ENCODE results near the gene MAP2K2. TPM values are rescaled to one million over a fixed set of nuclear protein-coding genes. Genes with fewer than 3 reads are reported as not detected.
"Not testable (repeated sequence)": the region's sequence is repeated elsewhere in the genome, so short reads cannot be mapped to it uniquely, and the experiment has no call there.

The MAP2K2 gene
- polyA plus RNA-seq, 2 donors: 120 to 127 TPM

DNA sequence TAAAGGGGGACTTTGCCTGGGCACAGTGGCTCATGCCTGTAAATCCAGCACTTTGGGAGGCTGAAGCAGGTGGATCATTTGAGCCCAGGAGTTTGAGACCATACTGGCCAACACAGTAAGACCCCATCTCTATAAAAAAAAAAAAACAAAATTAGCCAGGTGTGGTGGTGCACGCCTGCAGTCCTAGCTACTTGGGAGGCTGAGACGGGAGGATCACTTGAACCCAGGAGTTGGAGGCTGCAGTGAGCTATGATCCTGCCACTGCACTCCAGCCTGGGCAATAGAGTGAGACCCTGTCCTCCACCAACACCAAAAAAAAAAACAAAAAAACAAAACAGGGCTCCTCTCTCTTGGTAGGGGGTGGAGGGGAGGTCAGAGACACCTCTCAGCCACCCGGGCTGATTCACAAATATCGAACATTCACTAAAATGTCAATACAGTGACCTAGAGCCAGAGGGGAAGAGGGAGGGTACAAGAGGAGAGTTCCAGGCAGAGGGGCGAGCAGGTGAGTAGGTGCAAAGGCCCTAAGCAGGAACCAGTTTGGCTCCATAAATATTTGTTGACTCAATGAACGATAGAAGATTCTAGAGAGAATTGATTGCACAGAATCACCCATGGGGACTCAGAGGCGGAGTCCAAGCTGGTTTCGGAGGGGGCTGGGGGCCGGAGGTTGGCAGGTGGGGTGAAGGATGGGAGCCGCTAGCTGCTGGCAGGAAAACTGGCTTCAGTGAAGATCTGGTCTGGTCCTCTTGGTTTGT, 28.5 kb upstream of the MAP2K2 start:
- 75 to 79% methylated on average over 10 of the region's 10 CpGs for WGBS, 2 donors
- H3K4me1 ChIP-seq (ENCODE audit: control insufficient read depth in 2 of 2, insufficient read depth in 2 of 2, low read length in 1 of 2): peaks cover 0 to 3% of the 10 kb centered on the region in 2 donors
- H3K4me3 ChIP-seq (ENCODE audit: low read depth in 1 of 2, low read length in 2 of 2): no peak overlapping the region
- H3K36me3 ChIP-seq (ENCODE audit: control insufficient read depth in 2 of 2, insufficient read depth in 2 of 2, low read length in 1 of 2): no peaks in the 10 kb centered on the region
- no peaks in the 10 kb centered on the region for H3K9me3 ChIP-seq (ENCODE audit: control insufficient read depth in 2 of 2, insufficient read depth in 1 of 2, low read depth in 1 of 2, low read length in 1 of 2)
- peaks cover 0 to 2% of the 10 kb centered on the region in 2 donors for H3K27me3 ChIP-seq (ENCODE audit: control insufficient read depth in 1 of 2, insufficient read depth in 2 of 2, low read length in 2 of 2)
- no peak overlapping the region for H3K27ac ChIP-seq (ENCODE audit: low read depth in 2 of 2, low read length in 1 of 2)

DNA sequence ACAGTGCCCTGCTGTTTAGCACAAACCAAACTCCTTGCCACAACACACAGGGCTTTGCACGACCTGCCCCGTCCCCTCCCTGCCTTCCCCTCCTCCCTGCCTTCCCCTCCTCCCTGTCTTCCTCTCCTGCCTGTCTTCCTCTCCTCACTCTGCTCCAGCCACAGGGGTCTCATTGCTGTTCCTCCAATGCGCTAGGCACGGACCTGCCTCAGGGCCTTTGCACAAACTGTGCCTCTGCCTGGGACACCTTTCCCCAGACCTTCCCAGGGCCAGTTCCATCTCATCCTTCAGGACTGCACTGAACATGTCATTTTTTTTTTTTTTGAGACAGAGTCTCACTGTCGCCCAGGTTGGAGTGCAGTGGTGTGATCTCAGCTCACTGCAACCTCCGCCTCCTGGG, 27.7 kb upstream of the MAP2K2 start:
- Histone ChIP-seq H3K27me3 (ENCODE audit: control insufficient read depth in 1 of 2, insufficient read depth in 2 of 2, low read length in 2 of 2) (peaks cover 0 to 2% of the 10 kb centered on the region in 2 donors), H3K9me3 (ENCODE audit: control insufficient read depth in 2 of 2, insufficient read depth in 1 of 2, low read depth in 1 of 2, low read length in 1 of 2) (no peaks in the 10 kb centered on the region), H3K36me3 (ENCODE audit: control insufficient read depth in 2 of 2, insufficient read depth in 2 of 2, low read length in 1 of 2) (no peaks in the 10 kb centered on the region), H3K4me1 (ENCODE audit: control insufficient read depth in 2 of 2, insufficient read depth in 2 of 2, low read length in 1 of 2) (peaks cover 0 to 3% of the 10 kb centered on the region in 2 donors), H3K27ac (ENCODE audit: low read depth in 2 of 2, low read length in 1 of 2) (no peak overlapping the region), H3K4me3 (ENCODE audit: low read depth in 1 of 2, low read length in 2 of 2) (no peak overlapping the region)
- 71 to 75% methylated on average over 6 of the region's 6 CpGs for WGBS, 2 donors

- Histone ChIP-seq H3K27ac (ENCODE audit: low read depth in 2 of 2, low read length in 1 of 2) (no peak overlapping the region), H3K4me1 (ENCODE audit: control insufficient read depth in 2 of 2, insufficient read depth in 2 of 2, low read length in 1 of 2) (peaks cover 0 to 3% of the 10 kb centered on the region in 2 donors)
These were observed 25.8 kb upstream of the MAP2K2 start for GRCh38 chr19:4149518-4150288.

GRCh38 chr19:4144666-4145249, 20.8 kb upstream of the MAP2K2 start:
- Histone ChIP-seq H3K27me3 (ENCODE audit: control insufficient read depth in 1 of 2, insufficient read depth in 2 of 2, low read length in 2 of 2) (no peaks in the 10 kb centered on the region), H3K9me3 (ENCODE audit: control insufficient read depth in 2 of 2, insufficient read depth in 1 of 2, low read depth in 1 of 2, low read length in 1 of 2) (no peaks in the 10 kb centered on the region), H3K4me1 (ENCODE audit: control insufficient read depth in 2 of 2, insufficient read depth in 2 of 2, low read length in 1 of 2) (no peaks in the 10 kb centered on the region), H3K27ac (ENCODE audit: low read depth in 2 of 2, low read length in 1 of 2) (no peak overlapping the region), H3K4me3 (ENCODE audit: low read depth in 1 of 2, low read length in 2 of 2) (no peak overlapping the region), H3K36me3 (ENCODE audit: control insufficient read depth in 2 of 2, insufficient read depth in 2 of 2, low read length in 1 of 2) (no peaks in the 10 kb centered on the region)
- 27 to 31% methylated on average over 7 of the region's 7 CpGs for WGBS, 2 donors

More at GRCh38 chr19:4149518-4150288, 25.8 kb upstream of the MAP2K2 start:
- H3K36me3 ChIP-seq (ENCODE audit: control insufficient read depth in 2 of 2, insufficient read depth in 2 of 2, low read length in 1 of 2): no peaks in the 10 kb centered on the region
- 43 to 46% methylated on average over 17 of the region's 17 CpGs for WGBS, 2 donors
- H3K4me3 ChIP-seq (ENCODE audit: low read depth in 1 of 2, low read length in 2 of 2): no peak overlapping the region
- H3K27me3 ChIP-seq (ENCODE audit: control insufficient read depth in 1 of 2, insufficient read depth in 2 of 2, low read length in 2 of 2): peaks cover 0 to 2% of the 10 kb centered on the region in 2 donors
- H3K9me3 ChIP-seq (ENCODE audit: control insufficient read depth in 2 of 2, insufficient read depth in 1 of 2, low read depth in 1 of 2, low read length in 1 of 2): no peaks in the 10 kb centered on the region

- 76 to 81% methylated on average over 1 of the region's 1 CpG for WGBS, 2 donors
- not testable (repeated sequence) for H3K4me1 ChIP-seq (ENCODE audit: control insufficient read depth in 2 of 2, insufficient read depth in 2 of 2, low read length in 1 of 2); H3K27me3 ChIP-seq (ENCODE audit: control insufficient read depth in 1 of 2, insufficient read depth in 2 of 2, low read length in 2 of 2); H3K4me3 ChIP-seq (ENCODE audit: low read depth in 1 of 2, low read length in 2 of 2); H3K36me3 ChIP-seq (ENCODE audit: control insufficient read depth in 2 of 2, insufficient read depth in 2 of 2, low read length in 1 of 2); H3K27ac ChIP-seq (ENCODE audit: low read depth in 2 of 2, low read length in 1 of 2); H3K9me3 ChIP-seq (ENCODE audit: control insufficient read depth in 2 of 2, insufficient read depth in 1 of 2, low read depth in 1 of 2, low read length in 1 of 2)
These were observed 19.0 kb upstream of the MAP2K2 start for GRCh38 chr19:4142916-4143315.

DNA sequence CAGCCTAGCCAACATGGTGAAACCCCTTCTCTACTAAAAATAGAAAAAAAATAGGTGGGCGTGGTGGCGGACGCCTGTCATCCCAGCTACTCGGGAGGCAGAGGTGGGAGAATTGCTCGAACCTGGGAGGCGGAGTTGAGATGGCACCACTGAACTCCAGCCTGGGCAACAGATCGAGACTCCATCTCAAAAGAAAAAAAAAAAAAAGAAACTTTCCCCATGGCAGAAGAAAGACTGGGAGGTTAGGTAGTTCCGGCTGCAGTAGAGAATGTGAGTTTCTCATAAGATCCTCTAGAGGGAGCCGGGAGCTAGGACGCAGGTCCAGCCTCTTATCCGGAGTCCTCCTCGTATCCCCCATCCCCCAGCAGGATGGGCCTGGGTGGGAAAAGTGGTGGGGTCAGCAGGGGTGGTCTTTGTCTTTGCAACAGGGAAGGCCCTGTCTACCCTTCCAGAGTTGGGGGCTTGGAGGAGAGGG, 16.4 kb upstream of the MAP2K2 start:
- Histone ChIP-seq H3K9me3 (ENCODE audit: control insufficient read depth in 2 of 2, insufficient read depth in 1 of 2, low read depth in 1 of 2, low read length in 1 of 2) (no peaks in the 10 kb centered on the region), H3K27me3 (ENCODE audit: control insufficient read depth in 1 of 2, insufficient read depth in 2 of 2, low read length in 2 of 2) (no peaks in the 10 kb centered on the region), H3K4me1 (ENCODE audit: control insufficient read depth in 2 of 2, insufficient read depth in 2 of 2, low read length in 1 of 2) (no peaks in the 10 kb centered on the region), H3K27ac (ENCODE audit: low read depth in 2 of 2, low read length in 1 of 2) (no peak overlapping the region), H3K36me3 (ENCODE audit: control insufficient read depth in 2 of 2, insufficient read depth in 2 of 2, low read length in 1 of 2) (no peaks in the 10 kb centered on the region), H3K4me3 (ENCODE audit: low read depth in 1 of 2, low read length in 2 of 2) (no peak overlapping the region)
- WGBS, 2 donors: 21 to 25% methylated on average over 12 of the region's 12 CpGs

DNA sequence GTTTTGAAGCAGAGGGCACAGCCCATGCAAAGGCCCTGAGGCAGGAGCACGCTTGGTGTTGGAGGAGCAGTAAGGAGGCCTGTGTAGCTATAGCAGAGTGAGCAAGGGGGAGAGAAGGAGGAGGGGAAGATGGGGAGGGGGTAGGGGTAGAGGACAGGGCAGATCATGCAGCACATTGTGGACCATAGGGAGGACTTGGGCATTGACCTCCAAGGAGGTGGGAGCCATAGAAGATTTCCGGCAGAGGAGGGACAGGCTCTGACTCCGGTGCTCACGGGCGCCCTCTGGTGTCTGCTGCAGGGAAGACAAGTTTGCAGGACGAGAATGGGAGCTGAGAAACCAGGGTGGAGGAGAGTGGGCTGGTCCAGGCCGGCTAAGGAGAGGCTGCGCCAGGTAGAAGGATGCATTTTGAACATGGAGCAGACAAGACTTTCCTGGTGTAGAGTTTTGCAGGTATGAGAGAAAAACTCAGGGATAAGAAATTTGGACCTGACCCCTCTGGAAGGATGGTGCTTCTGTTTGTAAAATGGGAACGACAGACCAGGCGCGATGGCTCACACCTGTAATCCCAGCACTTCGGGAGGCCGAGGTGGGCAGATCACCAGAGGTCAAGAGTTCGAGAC, 15.8 kb upstream of the MAP2K2 start:
- Histone ChIP-seq H3K9me3 (ENCODE audit: control insufficient read depth in 2 of 2, insufficient read depth in 1 of 2, low read depth in 1 of 2, low read length in 1 of 2) (no peaks in the 10 kb centered on the region), H3K27ac (ENCODE audit: low read depth in 2 of 2, low read length in 1 of 2) (no peak overlapping the region), H3K36me3 (ENCODE audit: control insufficient read depth in 2 of 2, insufficient read depth in 2 of 2, low read length in 1 of 2) (no peaks in the 10 kb centered on the region), H3K27me3 (ENCODE audit: control insufficient read depth in 1 of 2, insufficient read depth in 2 of 2, low read length in 2 of 2) (no peaks in the 10 kb centered on the region), H3K4me3 (ENCODE audit: low read depth in 1 of 2, low read length in 2 of 2) (no peak overlapping the region), H3K4me1 (ENCODE audit: control insufficient read depth in 2 of 2, insufficient read depth in 2 of 2, low read length in 1 of 2) (no peaks in the 10 kb centered on the region)
- WGBS, 2 donors: 29 to 34% methylated on average over 14 of the region's 14 CpGs

DNA sequence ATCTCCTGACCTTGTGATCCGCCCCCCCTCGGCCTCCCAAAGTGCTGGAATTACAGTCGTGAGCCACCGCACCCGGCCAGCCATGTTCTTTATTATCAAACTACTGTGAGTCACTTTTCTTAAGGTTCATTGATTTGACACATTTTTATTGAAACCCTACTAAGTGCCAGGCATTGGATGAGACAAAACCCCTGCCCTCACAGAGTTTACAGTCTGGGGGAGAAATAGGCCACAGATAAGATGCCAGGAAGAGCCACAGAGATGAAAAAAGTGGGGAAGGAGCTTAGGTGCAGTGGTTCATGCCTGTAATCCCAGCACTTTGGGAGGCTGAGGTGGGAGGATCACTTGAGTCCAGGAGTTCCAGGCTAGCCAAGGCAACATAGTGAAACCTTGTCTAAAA, 14.5 kb upstream of the MAP2K2 start:
- no peak overlapping the region for H3K27ac ChIP-seq (ENCODE audit: low read depth in 2 of 2, low read length in 1 of 2)
- H3K27me3 ChIP-seq (ENCODE audit: control insufficient read depth in 1 of 2, insufficient read depth in 2 of 2, low read length in 2 of 2): no peaks in the 10 kb centered on the region
- no peak overlapping the region for H3K4me3 ChIP-seq (ENCODE audit: low read depth in 1 of 2, low read length in 2 of 2)
- peaks cover 0 to 2% of the 10 kb centered on the region in 2 donors for H3K4me1 ChIP-seq (ENCODE audit: control insufficient read depth in 2 of 2, insufficient read depth in 2 of 2, low read length in 1 of 2)
- no peaks in the 10 kb centered on the region for H3K36me3 ChIP-seq (ENCODE audit: control insufficient read depth in 2 of 2, insufficient read depth in 2 of 2, low read length in 1 of 2)
- no peaks in the 10 kb centered on the region for H3K9me3 ChIP-seq (ENCODE audit: control insufficient read depth in 2 of 2, insufficient read depth in 1 of 2, low read depth in 1 of 2, low read length in 1 of 2)
- 76 to 84% methylated on average over 5 of the region's 5 CpGs for WGBS, 2 donors

DNA sequence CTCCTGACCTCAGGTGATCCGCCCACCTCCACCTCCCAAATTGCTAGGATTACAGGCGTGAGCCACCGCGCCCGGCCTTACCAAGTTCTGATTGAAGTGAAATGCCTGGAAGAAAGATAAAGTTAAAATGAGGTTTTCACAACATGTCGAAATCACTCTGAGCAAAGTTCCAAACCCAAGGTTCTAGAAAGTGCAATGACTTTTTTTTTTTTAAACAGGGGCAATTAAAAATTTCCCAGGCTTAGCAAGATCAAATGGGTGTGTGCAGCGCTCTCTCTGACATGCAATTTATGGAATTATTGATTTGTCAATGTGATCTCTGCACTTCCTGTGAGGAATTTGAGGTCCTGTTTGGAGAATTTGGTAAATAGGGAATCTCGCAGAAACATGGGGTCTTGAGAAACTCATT, 12.8 kb upstream of the MAP2K2 start:
- 76 to 86% methylated on average over 8 of the region's 8 CpGs for WGBS, 2 donors

More for the DNA sequence above, 12.8 kb upstream of the MAP2K2 start:
- H3K27ac ChIP-seq (ENCODE audit: low read depth in 2 of 2, low read length in 1 of 2): no peak overlapping the region
- no peak overlapping the region for H3K4me3 ChIP-seq (ENCODE audit: low read depth in 1 of 2, low read length in 2 of 2)
- H3K4me1 ChIP-seq (ENCODE audit: control insufficient read depth in 2 of 2, insufficient read depth in 2 of 2, low read length in 1 of 2): peaks cover 0 to 2% of the 10 kb centered on the region in 2 donors
- H3K27me3 ChIP-seq (ENCODE audit: control insufficient read depth in 1 of 2, insufficient read depth in 2 of 2, low read length in 2 of 2): no peaks in the 10 kb centered on the region
- H3K36me3 ChIP-seq (ENCODE audit: control insufficient read depth in 2 of 2, insufficient read depth in 2 of 2, low read length in 1 of 2): no peaks in the 10 kb centered on the region
- H3K9me3 ChIP-seq (ENCODE audit: control insufficient read depth in 2 of 2, insufficient read depth in 1 of 2, low read depth in 1 of 2, low read length in 1 of 2): no peaks in the 10 kb centered on the region

All from esophagus (tissue), 2 donors.